Measurements from ENCODE around the gene ACAP1.
"Not testable (repeated sequence)": the region's sequence is repeated elsewhere in the genome, so short reads cannot be mapped to it uniquely, and the experiment has no call there.

ACAP1 gene

DNA sequence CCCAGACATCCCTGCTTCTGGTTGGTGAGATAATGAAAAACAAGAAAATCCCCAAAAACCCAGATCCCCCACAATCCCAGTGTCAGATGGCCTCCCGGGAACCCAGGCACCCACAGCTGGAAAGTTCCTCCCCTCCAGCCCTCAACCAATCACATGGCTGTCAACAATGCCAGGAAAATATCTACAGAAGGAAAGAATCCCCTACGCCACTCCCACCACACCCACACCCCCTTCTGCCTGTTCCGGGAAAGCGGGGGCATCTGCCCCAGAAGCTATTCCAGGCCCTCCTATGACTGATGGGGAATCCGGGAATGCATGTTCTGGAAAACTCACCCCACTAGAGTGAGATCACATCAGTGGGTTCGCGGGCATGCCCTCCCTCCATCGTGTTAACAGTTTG, 20.4 kb downstream of the ACAP1 start:
- DNase-seq: no peak

DNA sequence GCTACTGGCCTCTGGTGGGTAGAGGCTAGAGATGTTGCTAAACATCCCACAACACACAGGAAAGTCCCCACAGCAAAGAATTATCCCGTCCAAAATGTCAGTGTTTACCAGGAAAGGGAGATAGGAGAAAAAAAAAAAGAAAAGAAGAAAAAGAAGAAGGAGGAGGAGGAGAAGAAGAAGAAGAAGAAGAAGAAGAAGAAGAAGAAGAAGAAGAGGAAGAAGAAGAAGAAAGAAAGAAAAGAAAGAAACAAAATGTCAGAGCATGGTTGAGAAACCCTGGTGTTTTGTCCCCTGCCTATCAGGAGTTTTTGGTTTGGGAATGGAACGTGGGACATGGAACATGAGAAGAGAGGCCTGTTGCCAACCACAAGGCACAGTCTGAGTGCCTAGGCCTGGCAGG, 21.1 kb downstream of the ACAP1 start:
- DNase-seq: no peak

DNA sequence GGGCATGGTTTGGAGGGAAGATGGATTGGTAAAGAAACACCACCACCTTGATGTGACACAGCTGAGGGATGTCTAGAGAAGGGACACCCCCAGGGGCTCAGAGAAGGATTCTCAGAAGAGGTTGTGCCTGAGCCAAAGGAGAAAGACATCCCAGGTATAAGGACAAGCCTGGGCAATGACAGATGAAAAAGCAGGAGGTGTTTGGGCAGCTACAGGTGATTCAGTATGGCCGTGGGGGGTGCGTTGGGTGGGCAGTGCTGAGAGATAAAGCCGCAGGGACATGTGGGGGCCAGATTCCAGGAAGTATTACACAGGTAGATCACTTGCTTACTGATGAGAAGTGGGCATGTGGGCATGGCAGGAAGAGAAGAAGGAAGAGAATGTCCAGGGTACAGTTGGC, 25.6 kb downstream of the ACAP1 start:
- no peak for DNase-seq

DNA sequence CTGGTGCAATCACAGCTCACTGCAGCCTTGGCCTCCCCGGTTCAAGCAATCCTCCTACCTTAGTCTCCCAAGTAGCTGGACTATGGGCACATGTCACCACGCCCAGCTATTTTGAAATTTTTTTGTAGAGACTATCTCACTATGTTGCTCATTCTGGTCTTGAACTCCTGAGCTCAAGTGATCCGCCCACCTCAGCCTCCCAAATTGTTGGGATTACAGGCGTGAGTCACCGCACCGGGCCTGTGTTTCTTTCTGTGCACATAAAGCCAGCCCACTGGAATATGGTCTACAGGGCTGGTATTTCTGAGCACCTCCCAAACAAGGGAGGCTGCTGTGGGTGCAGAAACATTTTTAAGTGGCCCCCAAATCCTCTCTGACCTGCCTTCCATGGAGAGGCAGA, 27.0 kb downstream of the ACAP1 start:
- no peak for DNase-seq

DNA sequence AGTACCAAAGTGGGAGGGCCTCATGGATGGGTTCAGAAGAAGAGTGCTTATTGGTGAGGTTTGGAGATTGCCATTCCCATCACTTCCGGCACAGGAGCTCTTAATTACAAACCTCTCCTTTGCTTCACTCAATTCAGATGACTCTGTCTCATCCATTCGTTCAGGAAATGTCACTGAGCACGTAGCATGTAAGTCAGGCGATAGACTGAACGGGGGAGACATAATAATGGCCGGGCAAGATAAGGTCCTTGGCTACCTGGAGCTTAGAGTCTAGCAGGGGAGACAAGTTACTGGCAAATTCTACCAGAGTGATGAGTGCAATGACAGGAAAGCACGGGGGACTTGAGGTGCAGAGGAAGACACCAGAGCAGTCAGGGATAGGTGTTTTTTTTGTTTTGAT, 29.6 kb downstream of the ACAP1 start:
- DNase-seq: not testable (repeated sequence)

DNA sequence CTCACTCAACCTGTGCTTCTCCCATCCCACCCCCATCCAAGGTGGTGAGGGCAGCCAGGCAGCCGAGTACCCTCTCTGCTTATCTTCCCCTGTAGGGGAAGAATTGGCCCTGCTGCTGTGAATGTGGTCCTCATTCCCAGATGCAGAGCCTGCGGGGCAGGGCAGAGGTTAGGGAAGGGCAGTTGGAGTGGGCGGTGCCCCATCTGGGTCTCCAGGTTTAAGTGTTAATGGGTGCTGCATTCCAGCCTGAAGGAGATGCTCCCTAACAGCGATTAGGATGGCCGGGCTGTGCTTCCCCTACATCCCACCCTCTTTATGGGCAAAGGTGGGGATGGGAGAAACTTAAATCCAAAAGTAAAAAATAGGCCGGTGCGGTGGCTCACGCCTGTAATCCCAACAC, 30.8 kb downstream of the ACAP1 start:
- no peak for DNase-seq

DNA sequence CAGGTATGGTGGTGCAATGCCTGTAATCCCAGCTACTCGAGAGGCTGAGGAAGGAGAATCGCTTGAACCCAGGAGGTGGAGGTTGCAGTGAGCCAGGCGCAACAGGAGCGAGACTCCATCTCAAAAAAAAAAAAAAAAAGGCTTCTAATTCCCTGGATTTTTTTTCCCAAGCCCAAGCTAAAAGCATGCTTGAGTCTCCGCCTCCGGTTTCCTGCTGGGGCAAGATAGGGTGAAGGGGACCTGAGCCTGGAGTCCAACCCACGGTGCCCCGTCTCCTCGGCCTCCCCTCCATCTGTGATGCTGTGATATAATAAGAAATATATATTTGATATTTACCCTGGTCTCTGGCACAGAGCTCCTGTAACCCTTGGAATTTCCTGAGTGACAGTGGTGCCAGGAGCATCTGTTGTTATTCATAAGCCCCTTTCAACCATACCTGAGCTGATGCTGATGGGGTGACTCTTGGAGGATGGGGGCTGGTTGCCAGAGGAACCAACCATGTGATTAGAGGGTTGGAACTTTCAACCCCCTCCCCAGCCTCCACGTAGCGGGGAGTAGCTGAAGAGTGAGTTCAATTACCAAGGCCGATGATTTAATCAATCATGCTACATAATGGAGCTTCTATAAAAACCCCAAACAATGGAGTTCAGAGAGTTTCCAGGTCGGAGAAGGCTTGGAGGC, 31.7 kb downstream of the ACAP1 start:
- no peak for DNase-seq

DNA sequence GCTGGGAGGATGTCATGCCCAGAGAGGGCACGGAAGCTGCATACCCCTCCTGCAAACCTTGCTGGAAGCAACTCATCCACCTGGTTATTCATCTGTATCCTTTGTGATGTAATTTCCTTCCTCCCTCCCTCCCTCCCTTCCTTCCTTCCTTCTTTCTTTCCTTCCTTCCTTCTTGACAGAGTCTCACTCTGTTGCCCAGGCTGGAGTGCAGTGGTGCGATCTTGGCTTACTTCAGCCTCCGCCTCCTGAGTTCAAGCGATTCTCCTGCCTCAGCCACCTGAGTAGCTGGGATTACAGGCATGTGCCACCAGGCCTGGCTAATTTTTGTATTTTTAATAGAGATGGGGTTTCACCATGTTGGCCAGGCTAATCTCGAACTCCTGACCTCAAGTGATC, 32.3 kb downstream of the ACAP1 start:
- DNase-seq: not testable (repeated sequence)

DNA sequence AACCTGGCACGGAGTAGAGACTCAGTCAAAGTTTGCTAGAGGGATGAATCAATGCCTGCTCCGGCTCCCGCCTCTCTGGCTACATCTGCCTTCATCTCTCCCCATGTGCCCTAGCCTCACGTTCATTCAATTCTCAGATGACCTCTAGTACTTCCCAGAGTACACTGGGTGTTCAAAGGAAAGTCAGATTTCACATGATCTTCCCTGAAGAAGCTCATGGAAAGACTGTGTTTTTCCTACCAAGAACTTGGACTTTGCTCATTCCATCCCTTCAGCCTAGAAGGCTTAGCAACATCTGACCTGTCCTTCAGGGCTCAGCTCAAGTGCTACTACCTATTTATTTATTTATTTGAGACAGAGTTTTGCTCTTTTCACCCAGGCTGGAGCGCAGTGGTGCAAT, 33.5 kb downstream of the ACAP1 start:
- no peak for DNase-seq

DNA sequence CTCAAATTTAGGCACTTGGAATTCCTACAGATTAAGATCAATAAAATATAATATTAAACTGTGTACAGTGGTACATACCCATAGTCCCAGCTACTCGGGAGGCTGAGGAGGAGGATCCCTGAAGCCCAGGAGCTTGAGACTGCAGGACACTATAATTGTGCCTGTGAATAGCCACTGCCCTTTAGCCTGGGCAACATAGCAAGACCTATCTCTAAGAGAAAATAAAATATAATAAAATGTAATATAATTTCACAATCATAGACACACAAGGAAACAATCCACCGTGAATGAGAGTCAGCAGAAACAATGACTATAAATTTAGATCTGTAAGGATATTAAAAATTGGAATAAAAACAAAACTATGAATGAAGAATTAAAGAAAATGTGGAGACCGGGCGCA, 34.5 kb downstream of the ACAP1 start:
- no peak for DNase-seq

DNA sequence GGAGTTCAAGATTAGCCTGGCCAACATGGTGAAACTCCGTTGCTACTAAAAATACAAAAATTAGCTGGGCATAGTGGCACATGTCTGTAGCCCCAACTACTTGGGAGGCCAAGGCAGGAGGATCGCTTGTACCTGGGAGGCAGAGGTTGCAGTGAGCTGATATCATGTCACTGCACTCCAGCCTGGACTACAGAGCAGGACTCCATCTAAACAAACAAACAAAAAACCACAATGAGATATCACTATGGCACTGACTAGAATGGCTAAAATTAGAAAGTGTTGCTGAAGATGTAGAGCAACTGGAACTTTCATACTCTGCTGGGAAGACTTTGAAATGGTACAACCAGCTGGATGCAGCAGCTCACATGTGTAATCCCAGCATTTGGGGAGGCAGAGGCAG, 38.0 kb downstream of the ACAP1 start:
- DNase-seq: no peak

DNA sequence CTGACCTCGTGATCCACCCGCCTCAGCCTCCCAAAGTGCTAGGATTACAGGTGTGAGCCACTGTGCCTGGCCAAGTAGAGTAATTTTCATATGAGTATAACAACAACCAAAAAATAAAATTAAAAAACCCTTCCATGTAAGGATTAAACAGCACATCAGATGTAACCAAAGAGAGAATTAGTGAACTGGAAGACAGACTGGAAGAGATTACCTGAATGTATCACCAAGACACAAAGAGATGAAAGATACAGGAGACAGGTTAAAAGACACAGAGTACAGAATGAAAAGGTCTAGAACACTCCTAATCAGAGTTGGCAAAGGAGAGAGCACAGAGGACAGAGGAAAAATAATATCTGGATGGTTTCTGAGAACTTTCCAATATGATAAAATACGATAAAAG, 42.8 kb downstream of the ACAP1 start:
- no peak for DNase-seq

DNA sequence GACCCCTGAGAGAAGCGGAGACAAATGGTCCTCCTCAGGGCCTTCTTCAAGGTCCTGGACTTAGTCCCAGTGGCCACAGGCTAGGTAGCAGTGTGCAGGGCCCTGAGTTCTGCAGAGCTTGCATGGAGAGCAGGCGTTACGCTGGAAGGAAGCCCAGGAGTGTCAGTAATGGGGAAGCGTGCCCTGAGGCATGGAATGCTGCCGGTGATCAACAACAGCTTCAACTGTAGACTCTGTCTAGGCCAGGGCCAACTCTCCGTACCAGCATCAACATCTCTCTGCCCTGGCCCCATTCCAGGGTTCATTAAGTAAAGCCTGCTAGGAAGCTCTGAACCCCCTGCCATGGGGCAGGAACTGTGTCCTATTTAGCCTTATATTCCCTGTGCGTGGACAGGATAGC, 44.0 kb downstream of the ACAP1 start:
- no peak for DNase-seq

DNA sequence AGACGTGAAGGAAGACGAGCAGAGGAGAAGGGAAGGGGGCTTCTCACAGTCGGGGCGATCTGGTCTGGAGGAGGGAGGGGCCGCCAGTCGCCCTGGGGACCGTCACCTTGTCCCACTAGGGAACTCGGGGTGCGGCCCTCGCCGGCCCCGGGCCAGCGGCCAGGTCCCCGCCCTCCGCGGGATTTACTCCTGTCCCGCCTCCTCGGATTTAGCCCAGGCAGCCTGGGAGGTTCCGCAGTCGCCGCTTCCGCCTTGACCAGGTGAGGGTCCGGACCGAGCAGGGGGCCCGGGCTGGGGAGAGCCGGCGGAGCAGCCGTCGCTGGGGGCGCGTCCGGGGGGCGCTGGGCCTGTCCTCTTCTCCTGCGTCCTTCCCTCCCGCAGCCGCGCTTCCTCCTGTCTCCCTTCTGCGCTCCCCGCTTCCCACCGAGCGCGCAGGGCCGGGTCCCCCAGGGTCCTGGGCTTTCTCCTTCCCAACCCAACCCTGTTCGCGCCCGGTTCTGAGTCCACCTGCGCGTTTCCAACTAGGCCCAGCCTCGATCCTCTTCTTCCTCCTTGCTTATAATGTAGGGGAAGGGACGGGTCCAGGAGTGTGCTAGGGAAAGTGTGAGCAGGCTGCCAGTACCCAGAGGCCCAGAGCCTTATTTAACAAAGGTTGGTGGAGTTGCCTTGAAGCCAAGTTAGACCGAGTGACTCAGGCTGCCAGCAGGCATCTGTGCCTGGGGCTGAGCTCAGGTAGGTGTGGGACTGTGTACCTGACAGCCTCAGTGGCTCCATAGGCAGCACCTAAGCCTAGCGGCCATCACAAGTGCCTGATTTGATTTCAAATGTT, 44.7 kb downstream of the ACAP1 start, which contains the start of gene TNK1:
TSS of gene TNK1 (plus strand) at position 235 of the 829 bp plus-strand sequence. CDS start 1,838 bp downstream, outside the sequence.
- DNase-seq: no peak

DNA sequence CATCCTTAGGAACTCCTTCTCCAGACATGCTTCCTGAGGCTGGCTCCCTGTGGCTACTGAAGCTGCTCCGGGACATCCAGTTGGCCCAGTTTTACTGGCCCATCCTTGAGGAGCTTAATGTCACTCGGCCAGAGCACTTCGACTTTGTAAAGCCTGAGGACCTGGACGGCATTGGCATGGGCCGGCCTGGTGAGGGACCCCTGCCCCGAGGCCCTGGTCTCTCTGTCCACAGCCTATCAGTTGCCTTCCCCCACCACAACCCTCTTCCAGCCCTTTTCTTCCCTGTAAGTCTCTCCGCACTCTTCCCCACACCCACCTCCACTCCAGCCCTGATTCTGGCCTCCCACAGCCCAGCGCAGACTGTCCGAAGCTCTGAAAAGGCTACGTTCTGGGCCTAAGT, 46.6 kb downstream of the ACAP1 start:
- no peak for DNase-seq

DNA sequence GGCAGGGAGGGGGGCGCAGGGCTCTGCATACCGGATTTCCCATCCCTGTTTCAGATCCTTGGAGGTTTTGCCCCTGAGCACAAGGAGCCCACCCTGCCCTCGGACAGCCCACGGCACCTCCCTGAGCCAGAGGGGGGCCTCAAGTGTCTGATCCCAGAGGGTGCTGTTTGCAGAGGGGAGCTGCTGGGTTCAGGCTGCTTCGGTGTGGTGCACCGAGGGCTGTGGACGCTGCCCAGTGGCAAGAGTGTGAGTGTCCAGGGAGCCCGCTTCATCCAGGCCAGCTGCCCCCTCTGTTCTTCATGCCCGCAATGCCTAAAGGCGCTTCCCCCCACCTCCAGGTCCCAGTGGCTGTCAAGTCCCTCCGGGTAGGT, 47.0 kb downstream of the ACAP1 start:
- DNase-seq: no peak

DNA sequence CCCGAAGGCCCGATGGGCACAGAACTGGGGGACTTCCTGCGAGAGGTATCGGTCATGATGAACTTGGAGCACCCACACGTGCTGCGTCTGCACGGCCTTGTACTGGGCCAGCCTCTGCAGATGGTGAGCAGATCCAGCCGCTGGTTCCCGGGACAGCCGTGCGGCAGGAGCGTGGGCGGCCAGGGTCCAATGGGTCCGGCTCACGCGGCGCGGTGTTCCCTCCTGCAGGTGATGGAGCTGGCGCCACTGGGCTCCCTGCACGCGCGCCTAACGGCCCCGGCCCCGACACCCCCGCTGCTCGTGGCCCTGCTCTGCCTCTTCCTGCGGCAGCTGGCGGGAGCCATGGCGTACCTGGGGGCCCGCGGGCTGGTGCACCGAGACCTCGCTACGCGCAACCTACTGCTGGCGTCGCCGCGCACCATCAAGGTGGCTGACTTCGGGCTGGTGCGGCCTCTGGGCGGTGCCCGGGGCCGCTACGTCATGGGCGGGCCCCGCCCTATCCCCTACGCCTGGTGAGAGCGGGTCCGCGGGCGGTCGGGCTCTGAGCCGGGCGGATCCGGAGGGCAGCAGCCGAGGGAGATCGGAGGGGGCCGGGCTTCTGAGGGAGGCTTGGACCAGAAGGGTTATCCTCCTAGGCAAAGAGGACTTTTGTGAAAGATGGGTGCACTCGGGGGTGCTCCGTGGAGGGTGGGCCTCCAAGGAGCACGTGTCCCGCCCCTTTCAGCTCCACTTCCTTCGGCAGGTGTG, 47.6 kb downstream of the ACAP1 start:
- DNase-seq: peak; percentile 44 to 71 (median 57)

DNA sequence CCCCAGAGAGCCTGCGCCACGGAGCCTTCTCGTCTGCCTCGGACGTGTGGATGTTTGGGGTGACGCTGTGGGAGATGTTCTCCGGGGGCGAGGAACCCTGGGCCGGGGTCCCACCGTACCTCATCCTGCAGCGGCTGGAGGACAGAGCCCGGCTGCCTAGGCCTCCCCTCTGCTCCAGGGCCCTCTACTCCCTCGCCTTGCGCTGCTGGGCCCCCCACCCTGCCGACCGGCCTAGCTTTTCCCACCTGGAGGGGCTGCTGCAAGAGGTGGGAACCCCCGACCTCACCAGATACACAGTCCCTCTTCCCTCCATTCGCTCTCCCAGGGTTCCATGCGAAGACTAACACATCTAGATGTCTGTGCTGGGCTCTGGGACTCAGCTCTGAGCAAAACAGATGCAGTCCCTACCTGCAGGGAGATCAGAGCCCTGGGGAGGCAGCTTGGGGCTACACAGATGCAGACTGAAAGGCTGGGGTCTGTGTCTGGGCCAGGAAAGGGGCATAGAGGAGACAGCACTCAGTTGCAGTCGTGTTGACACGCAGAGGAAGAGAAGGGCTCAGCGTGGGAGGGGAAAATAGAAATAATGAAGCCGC, 48.3 kb downstream of the ACAP1 start:
- no peak for DNase-seq

DNA sequence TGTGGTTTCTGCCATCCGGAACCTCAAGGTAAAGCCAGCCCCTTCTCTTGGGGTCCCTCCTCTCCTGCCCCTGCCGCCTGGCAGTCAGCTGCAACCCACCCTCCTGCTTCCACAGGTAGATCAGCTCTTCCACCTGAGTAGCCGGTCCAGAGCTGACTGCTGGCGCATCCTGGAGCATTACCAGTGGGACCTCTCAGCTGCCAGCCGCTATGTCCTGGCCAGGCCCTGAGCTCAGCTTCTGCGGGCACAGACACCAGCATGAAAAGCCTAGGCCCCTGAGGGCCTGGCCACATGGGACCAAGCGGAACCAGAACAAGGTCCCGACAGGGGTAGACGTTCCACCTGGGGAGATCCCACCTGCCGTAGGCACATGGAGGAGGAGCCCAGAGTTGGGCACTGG, 52.5 kb downstream of the ACAP1 start:
- DNase-seq: no peak

DNA sequence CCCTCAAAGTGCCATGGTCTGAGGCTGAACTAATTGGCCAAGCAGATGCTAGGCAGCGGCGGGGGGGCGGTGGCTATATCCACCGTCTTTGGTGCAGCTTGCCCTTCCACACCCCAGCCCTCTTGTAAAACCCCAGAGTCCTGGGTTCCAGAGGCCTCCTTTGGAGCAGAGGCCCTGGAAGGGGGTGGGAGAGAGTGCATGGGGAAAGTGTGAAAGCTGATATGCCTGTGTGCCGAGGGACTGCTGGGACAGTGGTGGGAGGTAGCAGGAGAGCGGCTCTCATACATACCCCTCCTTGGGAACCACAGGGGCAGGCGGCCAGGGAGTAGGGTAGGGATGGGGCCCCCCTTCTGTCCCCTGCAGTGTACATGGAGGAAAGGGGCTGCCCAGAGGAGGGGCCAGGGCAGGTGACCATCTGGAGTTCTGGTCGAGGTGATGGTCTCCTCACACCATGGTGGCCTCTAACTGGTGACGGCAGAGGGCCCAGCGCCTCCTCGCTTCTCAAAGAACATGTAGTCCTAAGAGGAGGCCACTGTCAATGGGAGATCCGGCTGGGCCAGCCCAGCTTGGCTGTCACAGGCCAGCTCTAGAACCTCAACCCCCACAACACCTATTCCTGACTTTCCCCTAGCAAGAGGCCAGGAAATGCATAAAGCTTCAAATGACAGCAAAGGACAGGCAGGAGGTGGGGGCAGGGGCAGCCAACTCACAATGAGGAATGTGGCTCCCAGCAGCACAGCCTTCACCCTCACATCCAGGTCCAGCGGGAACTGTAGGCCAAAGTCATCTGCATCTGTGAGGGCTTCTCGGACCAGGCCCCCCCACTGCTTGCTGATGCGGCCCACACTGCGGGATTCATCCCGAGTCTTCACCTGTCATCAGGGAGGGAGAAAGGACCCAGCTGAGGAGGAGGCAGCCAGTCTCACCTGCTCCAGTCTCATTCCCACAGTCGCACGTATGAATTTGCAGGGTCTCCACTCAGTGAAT, 53.9 kb downstream of the ACAP1 start:
- no peak for DNase-seq

DNA sequence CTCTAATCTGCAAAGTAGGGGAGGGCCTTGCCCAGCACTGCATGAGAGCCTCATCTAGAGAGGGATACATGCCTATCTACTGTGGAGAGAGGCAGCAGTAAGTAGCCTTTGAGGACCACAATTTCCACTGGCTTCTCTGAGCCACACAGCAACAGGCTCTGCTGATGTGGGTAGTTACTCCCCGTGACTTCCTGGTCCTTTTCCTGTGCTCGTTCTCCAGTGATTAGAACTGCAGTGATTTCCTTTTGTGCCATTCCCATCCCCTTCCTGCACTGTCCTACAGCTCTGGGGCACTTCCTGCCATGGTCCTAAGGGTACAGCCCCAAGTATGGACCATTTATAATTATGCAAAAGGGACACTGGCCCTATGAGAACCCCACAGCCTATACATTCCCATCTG, 55.0 kb downstream of the ACAP1 start:
- DNase-seq: no peak
